Activated T-cell treated with anti-CD3 and anti-CD28 coated beads, Interleukin-2, amount 50 U/mL, for 24 hours (primary cell): ENCODE data around the gene RIT1.
A peak's percentile ranks its signal among the peaks of the same experiment; 100 is the strongest.
"Not testable (repeated sequence)": the region's sequence is repeated elsewhere in the genome, so short reads cannot be mapped to it uniquely, and the experiment has no call there.

Experiments used
- DNase-seq: peaks from one replicate; pipeline ENCODE4 v3.0.0-alpha.2; 2020
- H3K27ac Mint-ChIP-seq: 2 replicates; pipeline ENCODE4 v1.8.0; 2020; ENCODE audit warnings: mild to moderate bottlenecking, mixed read lengths
- H3K27me3 Mint-ChIP-seq: 2 replicates; pipeline ENCODE4 v1.8.0; 2020; ENCODE audit warnings: mixed read lengths
- H3K36me3 Mint-ChIP-seq: 2 replicates; pipeline ENCODE4 v1.8.0; 2020; ENCODE audit warnings: low read depth, mixed read lengths
- H3K4me1 Mint-ChIP-seq: 2 replicates; pipeline ENCODE4 v1.8.0; 2020; ENCODE audit warnings: low read depth, mixed read lengths
- H3K4me3 Mint-ChIP-seq: 2 replicates; pipeline ENCODE4 v1.8.0; 2020; ENCODE audit warnings: mild to moderate bottlenecking, moderate library complexity, mixed read lengths
- H3K9me3 Mint-ChIP-seq: 2 replicates; pipeline ENCODE4 v1.8.0; 2020; ENCODE audit warnings: mixed read lengths

RIT1 gene

DNA sequence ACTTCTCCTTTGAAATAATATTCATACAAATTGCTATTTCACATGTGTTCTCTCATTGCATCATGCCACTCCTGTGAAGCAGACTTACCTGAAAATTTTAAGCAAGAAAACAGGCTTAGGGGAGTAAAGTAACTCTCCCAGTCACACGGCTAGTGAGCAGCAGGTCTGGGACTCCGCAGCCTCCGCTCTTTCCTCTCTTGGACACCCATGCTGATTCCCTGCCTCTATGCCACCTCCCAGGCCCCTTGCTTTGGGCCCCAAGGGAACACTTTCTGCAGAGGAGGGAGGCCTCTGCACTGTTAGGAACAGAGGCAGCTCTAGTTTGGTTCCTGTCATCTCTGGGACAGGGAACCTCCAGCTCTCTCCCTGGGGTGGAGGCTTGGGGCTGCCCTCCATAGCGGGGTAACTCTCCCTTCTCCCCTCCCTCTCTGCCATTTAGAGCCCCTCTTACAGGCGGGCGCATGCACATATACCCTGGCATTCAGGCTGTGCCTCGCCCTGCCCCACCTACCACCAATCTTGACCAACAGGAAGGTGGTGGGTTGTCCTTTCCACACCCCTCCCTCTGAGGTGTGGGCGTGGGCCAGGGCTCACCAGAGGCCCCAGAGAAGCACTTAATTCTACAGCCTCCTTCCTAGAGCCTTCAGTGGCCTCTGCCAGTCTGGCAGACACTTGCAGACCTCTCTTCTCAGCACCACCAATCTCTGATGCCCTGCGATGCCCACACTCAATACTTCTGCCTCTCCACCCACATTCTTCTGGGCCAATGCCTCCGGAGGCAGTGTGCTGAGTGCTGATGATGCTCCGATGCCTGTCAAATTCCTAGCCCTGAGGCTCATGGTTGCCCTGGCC lies 30.1 kb upstream of the RIT1 start, which contains the start of gene RXFP4:
RXFP4 (plus strand) TSS at position 646 of the 852 bp plus-strand sequence; CDS start at position 718, 72 bp downstream.
- Mint-ChIP-seq H3K4me1 (peaks cover 64% of the 10 kb centered on the region), H3K27me3 (no peaks in the 10 kb centered on the region), H3K4me3 (no peak within 1 kb of the TSS), H3K9me3 (no peaks in the 10 kb centered on the region), H3K36me3 (peaks cover 20% of the 10 kb centered on the region), H3K27ac (peak within 1 kb of the TSS; percentile 90)
- DNase-seq, result peak; percentile 42

DNA sequence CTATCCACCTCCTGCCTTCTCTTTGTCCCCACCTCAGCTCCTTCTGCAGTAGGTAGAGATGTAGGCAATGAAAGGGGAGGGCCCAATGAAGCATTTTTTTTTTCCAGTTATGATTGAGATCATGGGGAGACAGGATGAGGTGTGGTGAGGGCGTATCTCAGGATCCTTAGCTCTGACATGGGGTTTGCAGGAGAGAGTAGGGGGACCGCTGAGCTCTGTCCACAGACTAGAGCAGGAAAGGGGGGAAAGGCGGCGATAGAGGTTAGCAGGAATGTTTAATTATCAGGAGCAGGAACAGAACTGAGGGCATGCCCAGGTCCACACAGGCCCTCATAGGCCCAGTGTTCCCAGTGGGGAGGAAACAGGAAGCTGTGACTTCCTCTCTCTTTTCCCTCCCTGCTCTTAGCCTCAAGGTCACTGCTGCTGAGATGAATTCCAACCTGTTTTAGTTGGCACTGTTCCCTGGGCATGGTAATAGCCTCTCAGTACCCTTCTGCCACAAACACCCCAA lies 29.4 kb upstream of the RIT1 start:
- DNase-seq, result no peak
- Mint-ChIP-seq H3K4me3 (no peak overlapping the region), H3K4me1 (peaks cover 57% of the 10 kb centered on the region), H3K36me3 (peaks cover 14% of the 10 kb centered on the region), H3K27ac (peak overlapping the region; percentile 90), H3K9me3 (no peaks in the 10 kb centered on the region), H3K27me3 (no peaks in the 10 kb centered on the region)

DNA sequence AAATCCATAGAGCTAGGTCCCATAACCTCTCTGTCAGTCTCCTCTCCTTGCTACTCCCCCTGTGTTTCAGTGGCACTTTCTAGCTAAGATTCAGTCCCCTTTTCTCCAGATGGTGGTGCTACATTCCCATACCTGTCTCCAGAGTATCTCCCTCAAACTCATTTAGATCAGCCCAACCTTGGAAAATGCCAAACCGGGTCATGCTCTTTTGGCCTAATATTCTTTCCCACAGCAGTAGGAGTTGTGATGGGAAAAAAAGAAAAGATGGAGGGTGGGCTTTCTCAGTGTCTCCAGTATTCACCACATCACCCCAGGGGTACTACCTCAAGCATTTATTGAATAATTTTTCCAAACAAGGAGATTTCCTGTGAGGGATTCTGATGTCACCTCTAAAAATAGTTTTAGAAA lies 27.1 kb upstream of the RIT1 start:
- Mint-ChIP-seq H3K27me3 (no peaks in the 10 kb centered on the region), H3K9me3 (no peaks in the 10 kb centered on the region), H3K4me3 (no peak overlapping the region), H3K27ac (peak overlapping the region; percentile 60), H3K36me3 (no peaks in the 10 kb centered on the region), H3K4me1 (peaks cover 40% of the 10 kb centered on the region)
- no peak for DNase-seq

DNA sequence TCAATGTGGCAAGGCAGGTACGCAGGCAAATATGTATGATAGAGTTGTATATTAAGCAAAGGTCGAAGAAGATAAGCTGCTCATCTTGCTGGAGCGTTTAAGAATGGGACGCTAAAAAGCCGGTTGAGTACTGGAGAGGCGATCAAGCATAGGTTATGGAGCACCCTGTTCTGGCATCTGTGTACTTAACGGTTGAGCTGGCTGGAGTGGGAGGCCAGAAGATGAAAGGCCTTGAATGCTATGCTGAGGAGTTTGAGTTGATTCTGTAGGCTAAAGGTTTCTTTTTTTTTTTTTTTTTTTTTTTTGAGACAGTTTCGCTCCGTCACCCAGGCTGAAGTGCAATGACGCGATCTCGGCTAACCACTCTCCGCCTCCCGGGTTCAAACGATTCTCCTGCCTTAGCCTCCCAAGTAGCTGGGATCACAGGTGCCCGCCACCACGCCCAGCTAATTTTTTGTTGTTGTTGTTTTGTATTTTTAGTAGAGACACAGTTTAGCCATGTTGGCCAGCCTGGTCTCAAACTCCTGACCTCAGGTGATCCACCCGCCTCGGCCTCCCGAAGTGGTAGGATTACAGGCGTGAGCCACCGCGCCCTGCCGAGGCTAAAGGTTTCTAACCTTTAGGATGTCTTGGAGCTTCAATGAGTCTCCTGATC lies 23.9 kb upstream of the RIT1 start:
- Mint-ChIP-seq H3K27ac (no peak overlapping the region), H3K4me1 (peaks cover 39% of the 10 kb centered on the region), H3K4me3 (no peak overlapping the region), H3K36me3 (no peaks in the 10 kb centered on the region), H3K9me3 (no peaks in the 10 kb centered on the region), H3K27me3 (no peaks in the 10 kb centered on the region)
- no peak for DNase-seq

DNA sequence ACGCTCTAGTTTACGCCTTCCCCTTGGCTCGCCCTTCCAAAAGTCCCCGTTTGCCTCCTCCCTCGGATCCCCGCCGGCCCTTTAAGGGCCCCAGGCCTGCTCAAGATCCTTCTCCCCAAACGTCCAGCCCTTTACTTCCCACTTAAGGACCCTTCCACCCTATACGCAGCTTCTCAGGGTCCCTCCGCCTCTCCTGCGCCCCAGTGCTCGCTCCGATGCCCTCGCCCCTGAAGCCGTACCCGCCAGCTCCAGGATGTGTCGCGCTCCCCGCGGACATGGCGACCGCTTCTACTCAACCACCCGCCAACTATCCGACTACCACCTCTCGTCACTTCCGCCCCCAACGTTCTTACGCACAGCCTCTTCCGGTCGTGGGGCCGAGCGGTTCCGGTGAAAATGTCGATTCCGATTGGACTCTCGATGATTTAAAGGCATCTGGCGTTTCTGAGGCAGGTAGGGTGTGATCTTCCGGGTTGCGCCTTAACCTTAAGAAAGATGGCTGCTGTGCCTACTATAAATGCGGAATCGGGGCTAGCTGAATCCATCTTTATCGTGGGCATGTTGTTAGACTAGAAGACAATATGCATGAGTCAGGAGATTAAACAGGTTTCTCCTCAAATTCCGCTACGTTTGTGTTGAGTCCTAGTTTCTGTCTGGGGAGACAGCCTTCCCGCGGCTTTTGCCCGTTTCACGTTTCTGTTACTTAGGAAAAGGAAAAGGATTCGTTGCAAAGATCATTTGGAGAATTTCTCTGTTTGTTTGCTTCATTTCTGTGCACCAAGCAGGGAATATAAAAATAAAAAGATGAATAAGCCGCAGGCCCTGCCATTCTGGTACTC lies 23.2 kb upstream of the RIT1 start, which contains the start of gene KHDC4:
KHDC4 (minus strand) TSS at position 317 of the 839 bp plus-strand sequence; CDS start at position 277, 40 bp downstream.
- H3K27me3 Mint-ChIP-seq, result no peaks in the 10 kb centered on the region
- peaks cover 37% of the 10 kb centered on the region for H3K4me1 Mint-ChIP-seq
- DNase-seq, result peak; percentile 91
- no peak within 1 kb of the TSS for H3K27ac Mint-ChIP-seq
- peaks cover 4% of the 10 kb centered on the region for H3K36me3 Mint-ChIP-seq
- no peaks in the 10 kb centered on the region for H3K9me3 Mint-ChIP-seq
- no peak within 1 kb of the TSS for H3K4me3 Mint-ChIP-seq

DNA sequence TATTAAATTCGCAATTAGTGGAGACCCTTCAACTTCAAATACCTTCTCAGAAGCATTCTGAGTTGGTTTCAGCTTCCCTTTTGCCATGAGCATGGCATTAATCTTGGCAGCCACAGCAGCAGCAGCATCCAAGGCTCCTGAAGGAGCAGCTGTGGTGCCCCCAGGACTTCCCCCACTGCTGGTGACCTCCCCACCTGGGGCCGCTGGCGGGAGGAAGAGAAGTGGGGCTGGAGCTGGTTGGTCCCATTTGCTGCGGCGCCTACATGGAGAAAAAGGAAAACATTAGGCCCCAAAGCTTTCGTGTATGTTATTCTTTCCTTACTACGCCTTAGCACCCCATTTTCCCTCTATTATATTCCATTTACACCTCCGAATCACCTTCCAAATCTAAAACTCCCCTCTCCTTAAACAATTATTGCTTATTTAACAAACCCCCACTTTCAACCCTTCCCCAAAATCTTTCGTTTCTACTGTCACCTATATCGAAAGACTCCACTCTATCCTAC lies 22.5 kb upstream of the RIT1 start:
- no peaks in the 10 kb centered on the region for H3K9me3 Mint-ChIP-seq
- no peak for DNase-seq
- no peaks in the 10 kb centered on the region for H3K27me3 Mint-ChIP-seq
- peaks cover 42% of the 10 kb centered on the region for H3K4me1 Mint-ChIP-seq
- H3K27ac Mint-ChIP-seq, result no peak overlapping the region
- H3K4me3 Mint-ChIP-seq, result no peak overlapping the region
- peaks cover 10% of the 10 kb centered on the region for H3K36me3 Mint-ChIP-seq

DNA sequence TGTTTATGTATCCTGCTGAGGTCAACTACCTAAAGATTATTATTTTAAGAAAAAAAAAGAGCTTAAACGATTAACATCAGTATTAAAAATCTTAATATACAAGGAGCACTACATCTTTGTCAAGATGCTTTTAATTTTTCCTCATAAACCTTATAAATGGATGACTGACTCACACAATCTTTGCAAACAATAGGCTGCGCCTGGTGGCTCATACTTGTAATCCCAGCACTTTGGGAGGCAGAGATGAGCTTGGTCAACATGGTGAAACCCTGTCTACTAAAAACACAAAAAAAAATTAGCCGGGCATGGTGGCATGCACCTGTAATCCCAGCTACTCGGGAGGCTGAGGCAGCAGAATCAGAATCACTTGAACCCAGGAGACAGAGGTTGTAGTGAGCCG lies 21.3 kb upstream of the RIT1 start:
- no peak overlapping the region for H3K4me3 Mint-ChIP-seq
- H3K4me1 Mint-ChIP-seq, result peaks cover 34% of the 10 kb centered on the region
- H3K36me3 Mint-ChIP-seq, result peaks cover 22% of the 10 kb centered on the region
- no peaks in the 10 kb centered on the region for H3K9me3 Mint-ChIP-seq
- DNase-seq, result no peak
- H3K27ac Mint-ChIP-seq, result peak overlapping the region; percentile 89
- H3K27me3 Mint-ChIP-seq, result no peaks in the 10 kb centered on the region

DNA sequence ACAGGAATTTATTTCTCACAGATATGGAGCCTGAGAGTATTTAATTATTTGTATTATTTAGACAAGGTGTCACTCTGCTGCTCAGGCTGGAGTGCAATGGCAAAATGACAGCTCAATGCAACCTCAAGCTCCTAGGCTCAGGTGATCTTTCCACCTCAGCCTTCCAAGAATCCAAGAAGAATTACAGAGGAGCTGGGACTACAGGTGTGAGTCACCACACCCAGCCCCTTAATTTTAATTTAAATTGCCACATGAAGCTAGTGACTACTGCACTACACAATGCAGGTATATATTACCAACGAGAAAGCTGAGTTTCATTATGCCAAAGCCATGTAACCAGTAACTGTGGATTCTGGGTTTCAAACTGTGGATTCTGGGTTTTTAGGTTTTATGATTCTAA lies 20.9 kb upstream of the RIT1 start:
- H3K27ac Mint-ChIP-seq, result peak overlapping the region; percentile 89
- H3K36me3 Mint-ChIP-seq, result peaks cover 26% of the 10 kb centered on the region
- H3K4me3 Mint-ChIP-seq, result no peak overlapping the region

DNA sequence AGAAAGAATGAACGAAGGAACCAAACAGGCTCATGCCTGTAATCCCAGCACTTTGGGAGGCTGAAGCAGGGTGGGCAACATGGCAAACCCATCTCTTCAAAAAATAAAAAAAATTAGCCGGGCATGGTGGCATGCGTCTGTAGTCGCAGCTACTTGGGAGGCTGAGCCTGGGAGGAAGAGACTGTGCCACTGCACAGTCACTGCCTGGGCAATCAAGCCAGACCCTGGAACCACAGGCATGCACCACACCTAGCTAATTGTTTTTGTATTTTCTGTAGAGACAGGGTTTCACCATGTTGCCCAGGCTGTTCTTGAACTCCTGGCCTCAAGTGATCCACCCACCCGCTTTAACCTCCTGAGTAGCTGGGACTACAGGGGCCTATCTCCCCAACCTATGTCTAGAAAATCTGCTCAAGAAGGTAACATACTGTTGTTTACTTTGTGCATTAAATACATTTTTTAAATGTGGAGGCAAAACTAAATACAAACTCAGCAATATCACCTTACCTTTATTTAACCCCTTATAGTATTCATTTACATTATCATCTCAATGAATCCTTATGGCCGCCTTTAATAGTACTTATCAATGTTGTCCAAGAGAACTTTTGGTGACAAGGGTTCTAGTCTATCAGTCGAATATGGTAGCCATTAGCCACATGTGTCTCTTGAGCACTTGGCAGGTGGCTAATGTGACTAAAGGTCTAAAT lies 20.3 kb upstream of the RIT1 start:
- Mint-ChIP-seq H3K36me3 (peaks cover 32% of the 10 kb centered on the region), H3K4me1 (peaks cover 39% of the 10 kb centered on the region), H3K27me3 (no peaks in the 10 kb centered on the region), H3K4me3 (no peak overlapping the region), H3K9me3 (no peaks in the 10 kb centered on the region), H3K27ac (peak overlapping the region; percentile 89)
- no peak for DNase-seq

More for the DNA sequence above, 20.9 kb upstream of the RIT1 start:
- H3K4me1 Mint-ChIP-seq, result peaks cover 35% of the 10 kb centered on the region
- no peaks in the 10 kb centered on the region for H3K27me3 Mint-ChIP-seq
- DNase-seq, result no peak
- no peaks in the 10 kb centered on the region for H3K9me3 Mint-ChIP-seq

DNA sequence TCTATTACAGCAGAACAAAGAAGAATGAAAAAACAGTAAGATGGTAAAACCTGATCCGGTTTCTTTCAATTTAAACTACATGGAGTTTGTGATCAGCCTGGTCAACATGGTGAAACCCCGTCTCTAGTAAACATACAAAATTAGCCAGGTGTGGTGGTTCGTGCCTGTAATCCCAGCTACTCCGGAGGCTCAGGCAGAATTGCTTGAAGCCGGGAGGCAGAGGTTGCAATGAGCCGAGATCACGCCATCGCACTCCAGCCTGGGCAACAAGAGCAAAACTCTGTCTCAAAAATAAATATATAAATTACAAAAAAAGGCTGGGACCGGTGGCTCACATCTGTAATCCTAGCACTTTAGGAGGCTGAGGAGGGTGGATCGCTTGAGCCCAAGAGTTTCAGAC lies 19.6 kb upstream of the RIT1 start:
- Mint-ChIP-seq H3K4me1 (peaks cover 41% of the 10 kb centered on the region), H3K36me3 (peaks cover 40% of the 10 kb centered on the region), H3K27ac (peak overlapping the region; percentile 89)
- DNase-seq, H3K9me3 Mint-ChIP-seq, H3K4me3 Mint-ChIP-seq, H3K27me3 Mint-ChIP-seq: not testable (repeated sequence)

DNA sequence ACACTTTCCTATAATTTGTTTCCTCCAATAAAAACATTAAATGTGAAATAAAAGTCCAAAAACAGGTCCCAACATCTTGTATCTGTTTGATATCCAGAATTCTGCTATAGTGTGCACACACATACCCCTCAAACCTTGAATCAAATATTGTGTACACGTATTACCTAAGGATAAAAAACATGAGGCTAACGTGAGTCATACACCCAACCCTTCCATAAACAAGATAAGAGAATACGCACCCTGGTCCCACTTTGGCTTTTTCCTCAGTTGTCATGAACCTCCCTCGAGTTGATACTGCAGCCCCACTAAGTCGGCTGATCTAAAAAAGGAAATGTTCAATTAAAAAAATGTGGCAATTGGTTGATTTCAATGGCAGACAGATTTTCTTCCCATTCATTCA lies 17.9 kb upstream of the RIT1 start:
- no peaks in the 10 kb centered on the region for H3K9me3 Mint-ChIP-seq

DNA sequence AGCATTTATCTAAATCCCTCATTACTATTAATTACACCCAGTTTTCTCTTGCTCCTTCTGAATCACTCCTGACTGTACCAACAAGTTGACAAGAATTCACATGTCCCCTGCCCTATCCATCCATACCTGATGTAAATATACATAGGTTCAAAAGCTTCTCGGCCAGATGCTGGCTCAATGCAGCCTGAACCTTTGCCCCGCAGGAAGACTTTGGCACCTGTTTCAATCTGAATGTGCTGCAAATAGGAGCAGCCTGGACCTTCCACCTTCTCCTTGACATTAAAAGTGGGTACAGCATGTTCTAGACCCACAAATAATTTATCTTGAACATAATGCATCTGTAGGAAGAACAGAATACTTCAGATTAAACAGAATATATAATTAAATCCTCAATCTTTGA lies 14.4 kb upstream of the RIT1 start:
- Mint-ChIP-seq H3K36me3 (peaks cover 92% of the 10 kb centered on the region), H3K4me1 (peaks cover 24% of the 10 kb centered on the region), H3K4me3 (no peak overlapping the region), H3K27ac (peak overlapping the region; percentile 61), H3K9me3 (no peaks in the 10 kb centered on the region), H3K27me3 (no peaks in the 10 kb centered on the region)
- no peak for DNase-seq

More for the DNA sequence above, 17.9 kb upstream of the RIT1 start:
- Mint-ChIP-seq H3K4me1 (peaks cover 42% of the 10 kb centered on the region), H3K27me3 (no peaks in the 10 kb centered on the region), H3K27ac (peak overlapping the region; percentile 47), H3K4me3 (no peak overlapping the region), H3K36me3 (peaks cover 56% of the 10 kb centered on the region)
- no peak for DNase-seq

DNA sequence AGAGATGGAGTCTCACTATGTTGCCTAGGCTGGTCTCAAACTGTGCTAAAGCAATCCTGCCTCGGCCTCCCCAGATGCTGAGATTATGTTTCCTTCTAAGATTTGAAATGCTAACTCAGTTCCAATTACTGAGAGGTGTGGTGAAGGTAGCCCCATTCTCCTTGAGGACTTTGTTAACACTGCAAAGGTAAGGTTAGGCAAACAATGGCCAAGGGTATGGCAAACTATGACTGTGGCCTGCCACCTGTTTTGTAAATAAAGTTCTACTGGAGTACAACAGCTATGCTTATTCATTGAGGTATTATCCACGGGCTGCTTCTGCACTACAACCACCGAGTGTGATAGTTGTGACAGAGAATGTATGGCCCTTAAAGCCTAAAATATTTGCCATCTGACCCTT lies 9.6 kb upstream of the RIT1 start:
- no peak for DNase-seq
- Mint-ChIP-seq H3K36me3 (peaks cover 98% of the 10 kb centered on the region), H3K27ac (peak overlapping the region; percentile 18), H3K9me3 (no peaks in the 10 kb centered on the region), H3K27me3 (no peaks in the 10 kb centered on the region), H3K4me1 (peaks cover 6% of the 10 kb centered on the region), H3K4me3 (no peak overlapping the region)
